Pulmonary artery endothelial cell (primary cell): Measurements from ENCODE around the gene FBXO44. TPM values are rescaled to one million over a fixed set of nuclear protein-coding genes. Genes with fewer than 3 reads are reported as not detected.
"Not testable (repeated sequence)": the region's sequence is repeated elsewhere in the genome, so short reads cannot be mapped to it uniquely, and the experiment has no call there.

Experiments
- DNase-seq: peaks from one replicate; pipeline ENCODE4 v3.0.0-alpha.2; 2011; ENCODE audit warnings: low read depth, low spot score
- total RNA-seq: library from RNA; depleted of rRNA; stranded (reverse); fragments of >200 nt; gene quantifications from 2 replicates; pipeline ENCODE4 v1.2.3, GENCODE V29; 2014

The FBXO44 gene
- total RNA-seq, 1 donor from 2014 or later, result 6.9 TPM

- DNase-seq, result no peak
These were observed 14.6 kb upstream of the FBXO44 start for GRCh38 chr1:11640101-11640500.

DNA sequence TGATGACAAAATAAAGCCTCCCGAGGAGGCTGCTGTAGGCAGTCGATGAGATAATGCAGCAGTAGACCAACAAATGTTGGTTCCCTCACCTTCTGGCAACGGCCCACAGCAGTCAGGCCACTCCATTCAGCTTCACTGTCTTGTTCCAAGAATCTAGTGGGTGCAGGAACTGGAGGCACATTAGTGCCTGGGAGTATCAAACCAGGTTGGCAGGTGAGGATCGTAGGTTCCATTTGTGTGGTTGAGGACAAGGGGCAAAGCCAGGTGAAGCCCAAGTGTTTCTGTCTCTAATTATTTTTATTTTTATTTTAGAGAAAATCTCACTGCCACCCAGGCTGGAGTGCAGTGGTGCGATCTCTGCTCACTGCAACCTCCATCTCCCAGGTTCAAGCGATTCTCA lies 13.7 kb upstream of the FBXO44 start:
- DNase-seq, result no peak

DNA sequence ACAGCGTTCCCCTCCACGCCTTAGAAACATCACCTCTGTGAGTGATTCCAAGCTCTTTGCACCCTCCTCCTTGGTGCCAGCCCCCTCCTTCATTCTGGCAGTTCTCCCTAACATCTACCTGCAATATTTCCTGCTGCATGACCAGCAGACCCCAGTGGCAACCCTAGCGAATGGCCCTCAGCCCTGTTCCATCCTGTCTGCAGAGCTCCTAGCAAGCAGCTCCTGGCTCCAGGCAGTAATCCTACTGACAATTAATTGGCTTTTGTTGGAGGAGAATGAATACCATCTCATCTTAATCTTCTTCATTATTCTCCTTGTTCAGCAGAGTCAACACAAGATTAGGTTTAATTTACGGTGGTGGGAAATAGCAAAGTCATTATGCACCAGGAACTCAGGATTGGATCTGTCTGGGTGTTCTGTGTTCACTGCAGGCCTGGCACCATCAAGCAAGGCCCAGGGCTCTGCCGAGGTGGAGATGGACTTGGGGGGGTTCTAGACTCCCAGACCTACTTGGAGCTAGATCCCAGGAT lies 12.8 kb upstream of the FBXO44 start:
- DNase-seq, result no peak

DNA sequence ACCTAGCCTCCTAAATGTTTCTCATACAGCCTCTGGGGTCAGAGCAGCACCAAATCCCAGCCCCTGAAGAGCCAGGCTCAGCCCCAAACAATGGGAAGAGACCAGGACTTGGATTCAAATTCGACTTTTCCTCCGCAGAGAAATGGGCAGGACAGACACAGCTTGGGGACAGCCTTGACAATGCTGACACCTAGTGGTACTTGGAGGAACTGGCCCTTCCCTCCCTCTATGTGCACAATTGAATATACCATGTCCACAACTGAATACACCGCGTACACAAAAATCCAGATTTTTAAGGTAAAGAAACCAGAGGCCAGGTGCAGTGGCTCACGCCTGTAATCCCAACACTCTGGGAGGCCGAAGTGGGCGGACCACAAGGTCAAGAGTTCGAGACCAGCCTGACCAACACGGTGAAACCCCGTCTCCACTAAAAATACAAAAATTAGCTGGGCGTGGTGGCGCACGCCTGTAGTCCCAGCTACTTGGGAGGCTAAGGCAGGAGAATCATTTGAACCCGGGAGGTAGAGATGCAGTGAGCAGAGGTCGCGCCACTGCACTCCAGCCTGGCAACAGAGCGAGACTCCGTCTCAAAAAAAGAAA lies 12.2 kb upstream of the FBXO44 start:
- not testable (repeated sequence) for DNase-seq

- no peak for DNase-seq
These were observed 10.9 kb upstream of the FBXO44 start for GRCh38 chr1:11643782-11644181.

- no peak for DNase-seq
These were observed 9.4 kb upstream of the FBXO44 start for GRCh38 chr1:11645270-11645669.

DNA sequence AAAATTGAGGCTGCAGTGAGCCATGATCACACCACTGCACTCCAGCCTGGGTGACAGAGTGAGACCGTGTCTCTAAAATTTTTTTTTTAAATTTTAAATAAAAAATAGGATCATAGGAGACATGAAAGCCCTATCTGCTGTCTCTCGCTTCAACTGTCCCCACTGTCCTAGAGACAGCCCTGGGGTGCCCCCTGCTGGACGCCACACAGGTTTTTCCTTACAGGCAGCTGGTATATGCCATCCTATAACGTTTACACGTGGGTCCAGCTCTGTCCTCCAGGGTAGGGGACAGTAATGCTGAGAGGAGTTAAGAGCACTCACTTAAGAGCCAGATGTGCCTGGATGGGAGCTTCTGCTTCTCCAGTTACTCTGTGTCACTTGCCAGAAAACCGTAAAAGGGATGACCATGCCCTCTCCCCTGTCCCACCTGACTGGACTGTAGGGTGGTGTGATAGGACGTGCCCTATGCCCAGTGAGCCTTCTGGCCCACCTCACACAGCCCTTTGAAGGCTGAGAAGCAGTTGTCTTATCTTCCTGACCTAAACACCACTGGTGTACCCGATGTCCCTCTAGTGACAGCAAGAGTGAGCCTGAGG lies 8.9 kb upstream of the FBXO44 start:
- peak; percentile 40 for DNase-seq

DNA sequence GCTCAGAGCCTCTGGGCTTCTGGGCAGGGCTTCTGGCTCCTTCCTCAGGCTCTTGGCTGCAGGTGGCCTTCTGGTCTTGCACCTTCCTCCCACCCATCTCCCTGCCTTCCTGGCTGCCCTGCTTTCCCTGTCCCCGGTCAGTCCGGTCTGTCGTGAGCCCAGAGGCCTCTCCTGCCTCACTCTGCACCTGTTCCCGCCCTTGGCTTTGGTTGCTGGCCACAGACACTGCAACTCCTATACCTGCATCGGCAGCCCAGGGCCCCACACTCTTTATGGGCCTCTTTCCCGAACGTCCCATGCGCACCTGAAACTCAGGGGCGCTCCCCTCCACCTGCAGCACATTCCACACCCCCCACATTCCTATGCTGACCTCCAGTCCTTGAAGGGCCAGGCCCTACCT lies 8.4 kb upstream of the FBXO44 start:
- no peak for DNase-seq

GRCh38 chr1:11647333-11647732 lies 7.3 kb upstream of the FBXO44 start:
- no peak for DNase-seq

GRCh38 chr1:11648039-11648438 lies 6.6 kb upstream of the FBXO44 start:
- no peak for DNase-seq

DNA sequence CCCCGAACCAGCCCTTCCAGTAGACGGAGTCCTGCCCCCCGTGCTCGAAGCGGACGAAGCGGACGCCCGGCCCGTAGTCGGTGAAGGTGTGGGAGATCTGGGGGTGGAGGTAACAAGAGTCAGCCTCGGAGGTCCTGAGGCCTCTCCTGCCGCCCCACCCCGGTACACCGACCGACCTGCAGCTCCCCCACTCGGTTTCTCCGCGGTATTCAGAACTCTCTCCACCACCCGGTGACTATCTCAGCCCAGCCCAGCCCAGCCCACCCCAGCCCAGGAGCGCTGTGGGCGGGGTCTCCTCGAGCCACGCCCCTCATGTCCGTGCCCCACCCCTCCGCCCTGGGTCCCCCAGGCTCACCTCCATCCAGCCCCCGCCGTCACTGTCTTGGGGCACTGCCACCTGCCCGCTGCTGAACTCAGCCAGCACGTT lies 5.9 kb upstream of the FBXO44 start:
- DNase-seq, result no peak

GRCh38 chr1:11649237-11649623 lies 5.4 kb upstream of the FBXO44 start:
- no peak for DNase-seq

DNA sequence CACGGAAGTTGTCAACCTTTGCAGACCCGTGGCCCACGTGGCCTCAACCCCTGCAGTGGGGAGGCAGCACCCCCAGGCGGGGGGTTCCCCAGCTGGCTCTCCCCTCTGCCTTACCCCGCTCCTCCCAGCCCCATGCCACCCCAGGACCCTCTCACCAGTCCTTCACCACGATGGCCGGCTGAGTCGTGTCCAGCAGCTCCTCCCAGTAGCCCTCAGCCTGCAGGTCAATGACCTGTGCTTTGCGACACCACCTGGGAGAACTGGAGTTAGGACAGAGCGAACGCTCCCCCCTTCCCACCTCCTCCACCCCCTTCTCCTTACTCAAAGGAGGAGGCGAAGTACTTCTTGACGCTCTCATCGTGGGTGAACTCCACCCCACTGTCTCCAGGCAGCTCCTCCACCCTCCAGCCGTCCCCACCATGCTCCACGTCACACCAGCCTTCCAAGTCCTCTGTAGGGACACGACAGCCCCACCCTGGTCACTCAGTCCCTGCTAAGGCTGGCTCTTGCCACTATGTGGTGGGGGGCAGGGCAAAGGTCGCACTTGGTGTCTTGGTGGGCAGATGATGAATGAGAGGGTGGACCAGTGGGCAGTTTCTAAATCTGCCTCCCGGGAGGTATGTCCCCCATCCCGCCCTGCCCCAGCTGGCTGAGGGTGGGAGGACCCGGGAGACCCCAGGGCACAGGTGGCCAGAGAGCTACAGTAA lies 4.9 kb upstream of the FBXO44 start:
- no peak for DNase-seq

DNA sequence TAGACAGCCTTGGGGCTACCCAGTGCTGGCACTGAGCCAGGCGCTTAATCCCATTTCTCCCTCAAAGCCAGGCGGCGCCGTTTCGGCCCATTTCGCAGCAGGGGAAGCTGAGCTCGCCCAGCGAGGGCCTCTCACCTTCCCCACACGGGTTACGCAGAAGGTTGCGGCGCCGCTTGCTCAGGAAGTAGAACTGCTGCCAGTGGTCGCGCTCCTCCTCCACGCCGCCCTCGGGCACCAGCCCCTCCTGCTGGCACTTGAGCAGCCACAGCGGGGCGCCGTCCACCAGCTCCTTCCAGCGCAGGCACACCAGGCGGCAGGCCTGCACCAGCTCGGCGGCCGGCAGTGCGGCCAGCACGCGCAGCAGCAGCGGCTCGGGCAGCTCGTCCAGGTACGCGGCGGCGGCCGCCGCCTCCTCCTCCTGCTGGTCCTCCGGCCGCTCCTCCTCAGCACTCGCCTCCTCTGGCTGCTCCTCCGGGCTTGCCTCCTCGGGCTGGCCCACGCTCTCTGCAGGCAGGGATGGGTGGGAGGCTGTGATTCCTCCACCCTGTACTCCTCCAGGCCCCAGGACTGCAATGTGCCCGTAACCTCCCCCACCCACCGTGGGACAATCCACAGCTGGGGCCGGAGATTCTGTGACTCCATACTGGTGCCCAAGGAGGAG lies 4.2 kb upstream of the FBXO44 start:
- DNase-seq, result peak; percentile 53

DNA sequence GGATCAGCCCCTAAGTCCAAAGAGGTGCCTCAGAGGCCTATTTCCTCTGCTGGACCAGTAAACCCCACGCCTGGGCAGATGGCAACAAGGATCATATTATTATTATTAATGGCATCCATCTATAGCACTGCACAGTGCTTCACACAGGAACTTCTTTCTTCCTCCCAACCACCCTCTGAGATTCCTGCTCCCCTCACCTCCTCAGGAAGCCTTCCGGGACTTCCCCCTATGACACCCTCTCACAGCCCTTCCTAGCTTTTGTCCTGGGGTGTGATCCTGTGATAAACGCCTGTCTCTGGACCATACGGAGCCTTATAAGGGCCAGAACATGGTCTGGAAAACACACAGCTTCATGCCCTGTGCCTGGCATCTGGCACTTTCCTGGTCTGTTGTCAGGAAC lies 3.7 kb upstream of the FBXO44 start:
- no peak for DNase-seq

DNA sequence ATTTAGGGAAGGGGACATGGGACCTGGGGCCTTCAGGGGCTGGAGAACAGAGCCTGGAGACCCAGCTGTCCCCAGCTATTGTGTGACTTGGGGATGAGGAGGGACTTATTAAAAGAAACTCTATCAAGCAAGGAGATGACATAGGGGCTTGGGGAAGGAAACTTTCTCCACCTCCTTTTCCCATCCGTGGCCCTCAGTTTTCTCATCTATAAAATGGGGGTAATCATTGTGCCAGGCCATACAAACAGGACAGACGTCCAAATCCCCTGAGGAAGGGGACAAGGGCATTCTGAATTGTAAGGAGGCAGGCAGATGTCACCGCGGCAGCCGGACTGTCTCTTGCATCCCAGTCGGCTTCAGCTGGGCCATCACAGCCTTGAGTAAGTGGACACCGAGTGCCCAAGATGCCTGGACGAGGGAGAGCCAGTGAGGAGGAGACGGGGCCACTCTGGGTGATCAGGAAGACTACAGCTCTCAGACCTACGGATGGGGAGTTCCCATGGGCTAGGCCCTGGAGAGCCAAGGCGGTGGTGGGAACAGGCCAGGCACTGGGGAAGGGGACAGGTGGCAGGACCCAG lies 2.4 kb upstream of the FBXO44 start:
- DNase-seq, result no peak

- no peak for DNase-seq
These were observed 1.4 kb upstream of the FBXO44 start for GRCh38 chr1:11653101-11653860.

DNA sequence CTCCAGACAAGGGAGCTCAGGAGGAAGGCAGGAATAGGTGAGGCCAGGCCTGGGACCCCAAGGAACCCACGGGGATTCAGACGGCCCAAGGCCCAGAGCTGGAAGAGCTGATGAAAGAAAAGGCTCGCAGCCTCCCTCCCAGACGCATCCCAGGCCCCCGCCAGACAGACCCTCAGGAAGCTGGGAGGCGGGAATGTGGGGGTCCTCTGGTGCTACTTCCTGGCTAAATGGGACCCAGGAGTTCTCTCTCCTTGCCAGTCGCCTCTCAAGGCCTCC lies 878 bp upstream of the FBXO44 start:
- DNase-seq, result no peak

DNA sequence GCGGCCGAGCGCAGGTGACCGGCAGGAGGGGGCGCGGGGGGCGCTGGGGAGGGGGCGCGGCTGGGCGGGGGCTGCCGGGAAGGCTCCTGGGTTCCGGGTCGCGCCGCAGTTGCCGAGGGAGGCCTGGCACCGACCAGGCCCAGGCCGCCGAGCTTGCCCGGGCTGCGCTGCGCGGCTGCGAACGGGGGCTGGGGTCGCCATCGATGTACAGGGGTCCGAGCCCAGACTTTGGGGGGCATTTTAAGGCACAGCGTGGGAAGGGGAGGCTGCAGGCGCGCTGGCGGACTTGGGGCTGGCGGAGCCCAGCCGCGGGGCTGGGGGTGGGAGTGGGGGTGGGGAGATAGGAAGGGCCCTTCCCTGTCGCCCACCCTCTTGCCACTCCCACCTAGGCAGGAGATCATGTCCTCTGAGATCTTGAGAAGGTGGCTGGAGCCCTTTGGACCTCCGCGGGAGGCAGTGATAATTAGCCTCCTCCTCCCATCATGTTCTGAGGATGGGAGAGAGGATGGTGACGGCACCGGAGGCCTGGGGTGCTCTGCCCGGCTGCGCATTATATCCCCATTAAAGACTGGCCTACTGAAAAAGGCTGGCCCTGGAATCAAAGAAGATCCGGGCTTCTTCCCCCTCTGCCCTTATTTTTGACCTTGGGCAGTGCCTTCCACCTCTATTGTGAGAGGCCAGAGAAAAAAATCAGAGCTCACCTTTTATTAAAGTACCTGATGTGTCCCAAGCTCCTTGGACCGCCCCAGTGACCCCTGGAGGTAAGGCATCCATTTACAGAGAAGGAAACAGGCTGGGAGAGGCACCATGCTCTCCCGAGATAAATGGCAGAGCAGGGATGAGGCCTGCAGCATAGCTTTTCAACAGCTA lies 497 bp downstream of the FBXO44 start:
- no peak for DNase-seq

GRCh38 chr1:11657654-11658053 lies 3.0 kb downstream of the FBXO44 start:
- DNase-seq, result no peak
